GM18526 (cell line): ENCODE data around the gene ASNS.

Source experiments
- POLR2A ChIP-seq: IDR thresholded peaks from 3 replicates; pipeline ENCODE4 v1.6.1; 2011; ENCODE audit not compliant: insufficient read length; ENCODE audit errors: extremely low read depth

The ASNS gene

GRCh38 chr7:97872025-97872669 is at the start of gene ASNS:
Gene ASNS (minus strand): TSS chr7:97872408. CDS start chr7:97869156, 3,252 bp downstream.
- peak; percentile 85 for TF ChIP-seq POLR2A

- no peak for TF ChIP-seq POLR2A
Measured at GRCh38 chr7:97873606-97874005, 1.4 kb upstream of the ASNS start.

- TF ChIP-seq POLR2A = no peak
Measured at GRCh38 chr7:97871659-97872024, 566 bp downstream of the ASNS start.

GRCh38 chr7:97868788-97869187 is 3.4 kb downstream of the ASNS start:
- no peak for TF ChIP-seq POLR2A

GRCh38 chr7:97868314-97868713 is 3.9 kb downstream of the ASNS start:
- TF ChIP-seq POLR2A = no peak

GRCh38 chr7:97865104-97865503 is 7.1 kb downstream of the ASNS start:
- no peak for TF ChIP-seq POLR2A

GRCh38 chr7:97859606-97860204 is 12.5 kb downstream of the ASNS start:
- TF ChIP-seq POLR2A = no peak

- TF ChIP-seq POLR2A = no peak
Measured at GRCh38 chr7:97858221-97858620, 14.0 kb downstream of the ASNS start.

GRCh38 chr7:97857544-97857943 is 14.7 kb downstream of the ASNS start:
- no peak for TF ChIP-seq POLR2A

GRCh38 chr7:97851683-97852082 is 20.5 kb downstream of the ASNS start:
- TF ChIP-seq POLR2A = no peak

- TF ChIP-seq POLR2A = no peak
Measured at GRCh38 chr7:97847791-97848190, 24.4 kb downstream of the ASNS start.

- TF ChIP-seq POLR2A = no peak
Measured at GRCh38 chr7:97846945-97847344, 25.3 kb downstream of the ASNS start.

GRCh38 chr7:97845622-97846203 is 26.5 kb downstream of the ASNS start:
- TF ChIP-seq POLR2A = no peak

GRCh38 chr7:97844036-97844435 is 28.2 kb downstream of the ASNS start:
- TF ChIP-seq POLR2A = no peak

- no peak for TF ChIP-seq POLR2A
Measured at GRCh38 chr7:97842772-97843345, 29.3 kb downstream of the ASNS start.

- TF ChIP-seq POLR2A = no peak
Measured at GRCh38 chr7:97842006-97842405, 30.2 kb downstream of the ASNS start.
